H9 (cell line): ENCODE results near the gene PLCB1. TPM values are rescaled to one million over a fixed set of nuclear protein-coding genes. Genes with fewer than 3 reads are reported as not detected.

Source experiments
- DNase-seq: peaks from one replicate; pipeline ENCODE4 v3.0.0-alpha.2; 2017
- H2AFZ ChIP-seq: one replicate; pipeline ENCODE4 v1.6.1; 2013; ENCODE audit warnings: mild to moderate bottlenecking, low read length, control low read depth, moderate library complexity
- H2AK5ac ChIP-seq: 2 replicates; pipeline ENCODE4 v1.6.1; 2013; ENCODE audit warnings: low read length, control low read depth, mixed read lengths; ENCODE audit not compliant: insufficient read length
- H2BK120ac ChIP-seq: one replicate; pipeline ENCODE4 v1.6.1; 2013; ENCODE audit warnings: low read depth, mild to moderate bottlenecking, low read length, control low read depth, inconsistent platforms; ENCODE audit not compliant: poor library complexity, severe bottlenecking
- H2BK12ac ChIP-seq: 2 replicates; pipeline ENCODE4 v1.6.1; 2013; ENCODE audit warnings: low read length, control low read depth, mixed read lengths, low read depth; ENCODE audit not compliant: insufficient read length
- H2BK15ac ChIP-seq: 2 replicates; pipeline ENCODE4 v1.6.1; 2013; ENCODE audit warnings: low read depth, low read length, control low read depth
- H2BK20ac ChIP-seq: one replicate; pipeline ENCODE4 v1.6.1; 2013; ENCODE audit warnings: low read depth, mild to moderate bottlenecking, low read length, control low read depth, inconsistent platforms; ENCODE audit not compliant: poor library complexity, severe bottlenecking
- H2BK5ac ChIP-seq: 2 replicates; pipeline ENCODE4 v1.6.1; 2013; ENCODE audit warnings: low read length, control low read depth, mixed read lengths; ENCODE audit not compliant: insufficient read length
- H3K14ac ChIP-seq: 2 replicates; pipeline ENCODE4 v1.6.1; 2013; ENCODE audit warnings: low read length, control low read depth; ENCODE audit not compliant: insufficient read depth
- H3K18ac ChIP-seq: 2 replicates; pipeline ENCODE4 v1.6.1; 2013; ENCODE audit warnings: low read depth, mild to moderate bottlenecking, mixed read lengths, low read length, control low read depth; ENCODE audit not compliant: insufficient read length
- H3K23ac ChIP-seq: 2 replicates; pipeline ENCODE4 v1.6.1; 2013; ENCODE audit warnings: low read length, control low read depth, mixed read lengths, low read depth; ENCODE audit not compliant: insufficient read length
- H3K23me2 ChIP-seq: 2 replicates; pipeline ENCODE4 v1.6.1; 2013; ENCODE audit warnings: low read depth, mild to moderate bottlenecking, mixed read lengths, low read length, control low read depth; ENCODE audit not compliant: insufficient read length, poor library complexity, severe bottlenecking
- H3K27ac ChIP-seq: 2 replicates; pipeline ENCODE4 v1.5.1; 2013; ENCODE audit warnings: low read length, control low read depth, mixed read lengths, low read depth; ENCODE audit not compliant: insufficient read length
- H3K27me3 ChIP-seq: 2 replicates; pipeline ENCODE4 v1.6.1; 2013; ENCODE audit warnings: low read length, control low read depth, inconsistent platforms; ENCODE audit not compliant: insufficient read depth
- H3K4ac ChIP-seq: 2 replicates; pipeline ENCODE4 v1.6.1; 2013; ENCODE audit warnings: low read depth, mild to moderate bottlenecking, control low read depth, inconsistent platforms, low read length, moderate library complexity
- H3K4me1 ChIP-seq: 2 replicates; pipeline ENCODE4 v1.6.1; 2013; ENCODE audit warnings: low read length, control low read depth, inconsistent platforms; ENCODE audit not compliant: insufficient read depth
- H3K4me2 ChIP-seq: 2 replicates; pipeline ENCODE4 v1.6.1; 2013; ENCODE audit warnings: low read length, control low read depth, mixed read lengths; ENCODE audit not compliant: insufficient read length, insufficient read depth
- H3K56ac ChIP-seq: 2 replicates; pipeline ENCODE4 v1.6.1; 2013; ENCODE audit warnings: low read depth, mild to moderate bottlenecking, mixed read lengths, low read length, control low read depth; ENCODE audit not compliant: insufficient read length
- H3K79me1 ChIP-seq: 2 replicates; pipeline ENCODE4 v1.6.1; 2013; ENCODE audit warnings: low read depth, mild to moderate bottlenecking, moderate library complexity, low read length, control low read depth, inconsistent platforms; ENCODE audit not compliant: insufficient read depth, poor library complexity, severe bottlenecking
- H3K79me2 ChIP-seq: 2 replicates; pipeline ENCODE4 v1.6.1; 2013; ENCODE audit warnings: low read length, control low read depth, inconsistent platforms; ENCODE audit not compliant: insufficient read depth
- H3K9ac ChIP-seq: 2 replicates; pipeline ENCODE4 v1.6.1; 2013; ENCODE audit warnings: low read length, control low read depth, mixed read lengths; ENCODE audit not compliant: insufficient read length; ENCODE audit errors: extremely low read depth
- H3K9me3 ChIP-seq: one replicate; pipeline ENCODE4 v1.6.1; 2013; ENCODE audit warnings: low read depth, low read length, inconsistent platforms; ENCODE audit not compliant: control insufficient read depth
- H3T11ph ChIP-seq: one replicate; pipeline ENCODE4 v1.6.1; 2013; ENCODE audit warnings: mild to moderate bottlenecking, low read length, control low read depth, inconsistent platforms
- H4K20me1 ChIP-seq: one replicate; pipeline ENCODE4 v1.6.1; 2013; ENCODE audit not compliant: control insufficient read depth, insufficient read length, insufficient read depth
- H4K5ac ChIP-seq: 2 replicates; pipeline ENCODE4 v1.6.1; 2013; ENCODE audit warnings: low read depth, mild to moderate bottlenecking, mixed read lengths, low read length, control low read depth; ENCODE audit not compliant: insufficient read length
- H4K8ac ChIP-seq: replicated peaks from 2 replicates; pipeline ENCODE4 v1.6.1; 2013; ENCODE audit warnings: low read length, control low read depth, mixed read lengths, low read depth; ENCODE audit not compliant: insufficient read length
- H4K91ac ChIP-seq: 2 replicates; pipeline ENCODE4 v1.6.1; 2013; ENCODE audit warnings: low read depth, mild to moderate bottlenecking, moderate library complexity, mixed read lengths, low read length, control low read depth; ENCODE audit not compliant: insufficient read length
- H3K27ac Mint-ChIP-seq, 3 experiments: 2 replicates in 2 of 3; 3 replicates in 1 of 3; pipeline ENCODE4 v1.8.0; 2020 to 2021; ENCODE audit warnings: mixed read lengths in 3 of 3, mild to moderate bottlenecking in 1 of 3, moderate library complexity in 1 of 3
- H3K27me3 Mint-ChIP-seq: 2 replicates; pipeline ENCODE4 v1.8.0; 2021; ENCODE audit warnings: low read depth, mild to moderate bottlenecking, moderate library complexity, mixed read lengths
- H3K36me3 Mint-ChIP-seq, 3 experiments: 2 replicates in 2 of 3; 3 replicates in 1 of 3; pipeline ENCODE4 v1.8.0; 2020 to 2021; ENCODE audit warnings: low read depth in 3 of 3, mixed read lengths in 3 of 3; ENCODE audit not compliant: insufficient read depth in 1 of 3
- H3K4me1 Mint-ChIP-seq, 2 experiments: 2 replicates each; pipeline ENCODE4 v1.8.0; 2020; ENCODE audit warnings: mixed read lengths in 2 of 2
- H3K4me3 Mint-ChIP-seq, 2 experiments: 2 replicates in 1 of 2; 3 replicates in 1 of 2; pipeline ENCODE4 v1.8.0; 2020 to 2021; ENCODE audit warnings: mild to moderate bottlenecking in 2 of 2, mixed read lengths in 2 of 2, moderate library complexity in 1 of 2
- H3K9me3 Mint-ChIP-seq, 2 experiments: 2 replicates in 1 of 2; 3 replicates in 1 of 2; pipeline ENCODE4 v1.8.0; 2020; ENCODE audit warnings: mild to moderate bottlenecking in 2 of 2, mixed read lengths in 2 of 2, moderate library complexity in 1 of 2
- CTCF ChIP-seq: fragments of 200-600 bp; sonication (generic); conservative IDR thresholded peaks from 3 replicates; pipeline ENCODE4 v1.8.0; 2021; ENCODE audit warnings: antibody characterized with exemption, mild to moderate bottlenecking
- WGBS: extraction: QIAGEN DNeasy Blood & Tissue Kit; methylation state at CpG from one replicate; pipeline ENCODE4 v1.1.7; 2013; ENCODE audit warnings: missing lambda C conversion rate, low lambda C conversion rate, mixed read lengths; ENCODE audit not compliant: insufficient read length; ENCODE audit errors: extremely low coverage; 5-methylcytosine and 5-hydroxymethylcytosine counted together
- total RNA-seq: library from RNA; stranded (reverse); gene quantifications from 2 replicates; pipeline ENCODE4 v1.2.1, GENCODE V29; 2021

Gene PLCB1
- total RNA-seq, 1 experiment from 2014 or later, result 11.5 TPM

GRCh38 chr20:8504030-8504429, 372.0 kb downstream of the PLCB1 start:
- Histone ChIP-seq H4K20me1 (no peaks in the 10 kb centered on the region), H4K8ac (no peak overlapping the region), H2BK5ac (no peak overlapping the region), H2AK5ac (no peak overlapping the region), H3K23me2 (no peaks in the 10 kb centered on the region), H3K14ac (no peak overlapping the region), H2AFZ (no peak overlapping the region), H3K23ac (no peak overlapping the region), H3T11ph (no peak overlapping the region), H3K9ac (no peak overlapping the region), H2BK12ac (no peak overlapping the region), H3K4ac (no peak overlapping the region), H3K4me1 (no peaks in the 10 kb centered on the region), H2BK120ac (no peak overlapping the region), H3K4me2 (no peak overlapping the region), H3K27me3 (no peaks in the 10 kb centered on the region), H3K18ac (no peak overlapping the region), H4K5ac (no peak overlapping the region), H3K9me3 (no peaks in the 10 kb centered on the region), H2BK20ac (no peak overlapping the region), H2BK15ac (no peak overlapping the region), H4K91ac (no peak overlapping the region), H3K56ac (no peak overlapping the region), H3K79me1 (no peaks in the 10 kb centered on the region), H3K79me2 (no peaks in the 10 kb centered on the region), H3K27ac (no peak overlapping the region)
- Mint-ChIP-seq H3K9me3 (no peaks in the 10 kb centered on the region), H3K4me1 (peaks cover 7 to 8% of the 10 kb centered on the region in 2 experiments), H3K27ac (no peak overlapping the region; a peak in 1 of 7 replicates), H3K36me3 (no peaks in the 10 kb centered on the region), H3K27me3 (no peaks in the 10 kb centered on the region), H3K4me3 (no peak overlapping the region)
- no peak for DNase-seq
- no CpG with 5 or more reads among the region's 5 CpGs for WGBS
- no peak for TF ChIP-seq CTCF
